Measurements from ENCODE around the gene OOSP4B. TPM values are rescaled to one million over a fixed set of nuclear protein-coding genes. Genes with fewer than 3 reads are reported as not detected.
"Not testable (repeated sequence)": the region's sequence is repeated elsewhere in the genome, so short reads cannot be mapped to it uniquely, and the experiment has no call there.

Gene OOSP4B
- total and polyA plus RNA-seq, 12 donors = not detected

DNA sequence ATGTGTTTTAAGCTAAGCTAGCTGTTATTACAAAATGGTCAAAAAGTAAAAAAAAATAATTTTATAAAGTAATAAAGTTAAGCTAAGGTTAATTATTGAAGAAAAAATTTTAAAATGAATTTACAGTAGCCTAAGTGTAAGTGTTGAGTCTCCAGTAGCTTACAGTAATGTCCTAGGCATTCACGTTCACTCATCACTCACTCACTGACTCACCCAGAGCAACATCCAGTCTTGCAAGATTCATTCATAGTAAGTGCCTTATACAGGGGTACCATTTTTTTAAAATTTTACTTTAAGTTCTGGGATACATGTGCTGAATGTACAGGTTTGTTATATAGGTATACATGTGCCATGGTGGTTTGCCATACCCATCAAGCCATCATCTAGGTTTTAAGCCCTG, 11.6 kb upstream of the OOSP4B start:
- no peak overlapping the region for H3K4me3 ChIP-seq
- no peaks in the 10 kb centered on the region for H3K36me3 ChIP-seq (replicated peaks in 1 of 2)
- H3K4me1 ChIP-seq (replicated peaks in 1 of 2) = no peaks in the 10 kb centered on the region
- WGBS, 4 donors = 66 to 88% (median 70%) methylated on average over 1 of the region's 1 CpG
- no peaks in the 10 kb centered on the region for H3K9me3 ChIP-seq (replicated peaks in 1 of 3)
- H3K27me3 ChIP-seq = no peaks in the 10 kb centered on the region
- TF ChIP-seq POLR2A (IDR thresholded peaks at IDR 0.05) = no peak
- TF ChIP-seq, protein P1, sequence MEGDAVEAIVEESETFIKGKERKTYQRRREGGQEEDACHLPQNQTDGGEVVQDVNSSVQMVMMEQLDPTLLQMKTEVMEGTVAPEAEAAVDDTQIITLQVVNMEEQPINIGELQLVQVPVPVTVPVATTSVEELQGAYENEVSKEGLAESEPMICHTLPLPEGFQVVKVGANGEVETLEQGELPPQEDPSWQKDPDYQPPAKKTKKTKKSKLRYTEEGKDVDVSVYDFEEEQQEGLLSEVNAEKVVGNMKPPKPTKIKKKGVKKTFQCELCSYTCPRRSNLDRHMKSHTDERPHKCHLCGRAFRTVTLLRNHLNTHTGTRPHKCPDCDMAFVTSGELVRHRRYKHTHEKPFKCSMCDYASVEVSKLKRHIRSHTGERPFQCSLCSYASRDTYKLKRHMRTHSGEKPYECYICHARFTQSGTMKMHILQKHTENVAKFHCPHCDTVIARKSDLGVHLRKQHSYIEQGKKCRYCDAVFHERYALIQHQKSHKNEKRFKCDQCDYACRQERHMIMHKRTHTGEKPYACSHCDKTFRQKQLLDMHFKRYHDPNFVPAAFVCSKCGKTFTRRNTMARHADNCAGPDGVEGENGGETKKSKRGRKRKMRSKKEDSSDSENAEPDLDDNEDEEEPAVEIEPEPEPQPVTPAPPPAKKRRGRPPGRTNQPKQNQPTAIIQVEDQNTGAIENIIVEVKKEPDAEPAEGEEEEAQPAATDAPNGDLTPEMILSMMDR (IDR thresholded peaks at IDR 0.05) = no peak
- no peak for DNase-seq
- no peak overlapping the region for H3K27ac ChIP-seq
- intact Hi-C loops (cut with DNase I) = no loop called here

DNA sequence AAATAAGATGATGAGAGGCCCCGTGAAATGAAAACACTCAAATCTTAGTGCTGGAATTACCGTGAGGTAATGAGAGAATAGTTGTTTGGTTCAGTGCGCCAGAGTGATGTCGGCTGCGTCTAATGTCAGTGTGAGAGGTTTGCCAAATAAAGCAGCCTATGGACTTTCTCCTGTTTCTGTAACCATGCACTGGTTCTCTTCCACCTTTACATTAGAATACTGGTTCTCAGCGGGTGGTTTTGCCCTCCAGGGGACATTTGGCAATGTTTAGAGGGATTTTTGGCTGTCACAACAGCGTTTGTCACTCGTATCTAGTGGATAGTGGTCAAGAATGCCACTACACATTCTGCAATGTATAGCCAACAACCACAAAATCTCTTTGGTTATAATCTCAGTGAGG, 1.1 kb downstream of the OOSP4B start:
- Histone ChIP-seq H3K9me3 (replicated peaks in 1 of 3) (no peaks in the 10 kb centered on the region), H3K27me3 (no peaks in the 10 kb centered on the region), H3K4me3 (no peak overlapping the region), H3K36me3 (replicated peaks in 1 of 2) (no peaks in the 10 kb centered on the region), H3K4me1 (replicated peaks in 1 of 2) (no peaks in the 10 kb centered on the region), H3K27ac (no peak overlapping the region)
- no peak for DNase-seq
- intact Hi-C loops (cut with DNase I) = no loop called here
- no peak for TF ChIP-seq POLR2A (IDR thresholded peaks at IDR 0.05)
- TF ChIP-seq, protein P1 (IDR thresholded peaks at IDR 0.05) = no peak
- 52 to 63% (median 54%) methylated on average over 8 of the region's 8 CpGs for WGBS, 4 donors

DNA sequence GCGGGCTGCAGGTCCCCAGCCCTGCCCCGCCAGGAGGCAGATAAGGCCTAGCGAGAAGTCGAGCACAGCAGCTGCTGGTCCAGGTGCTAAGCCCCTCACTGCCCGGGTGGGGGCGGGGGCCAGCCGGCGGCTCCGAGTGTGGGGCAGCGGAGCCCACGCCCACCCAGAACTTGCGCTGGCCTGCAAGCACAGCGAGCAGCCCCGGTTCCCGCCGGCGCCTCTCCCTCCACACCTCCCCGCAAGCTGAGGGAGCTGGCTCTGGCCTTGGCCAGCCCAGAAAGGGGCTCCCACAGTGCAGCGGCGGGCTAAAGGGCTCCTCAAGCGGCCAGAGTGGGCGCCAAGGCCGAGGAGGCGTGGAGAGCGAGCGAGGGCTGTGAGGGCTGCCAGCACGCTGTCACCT, 3.4 kb downstream of the OOSP4B start:
- H3K36me3 ChIP-seq (replicated peaks in 1 of 2); H3K4me1 ChIP-seq (replicated peaks in 1 of 2); H3K9me3 ChIP-seq (replicated peaks in 1 of 3); H3K27me3 ChIP-seq; DNase-seq; H3K4me3 ChIP-seq; H3K27ac ChIP-seq; intact Hi-C loops (cut with DNase I): not testable (repeated sequence)
- WGBS, 4 donors = 88 to 94% (median 93%) methylated on average over 11 to 27 of the region's 27 CpGs; no CpG with 5 or more reads in 1 of the 4 donors

DNA sequence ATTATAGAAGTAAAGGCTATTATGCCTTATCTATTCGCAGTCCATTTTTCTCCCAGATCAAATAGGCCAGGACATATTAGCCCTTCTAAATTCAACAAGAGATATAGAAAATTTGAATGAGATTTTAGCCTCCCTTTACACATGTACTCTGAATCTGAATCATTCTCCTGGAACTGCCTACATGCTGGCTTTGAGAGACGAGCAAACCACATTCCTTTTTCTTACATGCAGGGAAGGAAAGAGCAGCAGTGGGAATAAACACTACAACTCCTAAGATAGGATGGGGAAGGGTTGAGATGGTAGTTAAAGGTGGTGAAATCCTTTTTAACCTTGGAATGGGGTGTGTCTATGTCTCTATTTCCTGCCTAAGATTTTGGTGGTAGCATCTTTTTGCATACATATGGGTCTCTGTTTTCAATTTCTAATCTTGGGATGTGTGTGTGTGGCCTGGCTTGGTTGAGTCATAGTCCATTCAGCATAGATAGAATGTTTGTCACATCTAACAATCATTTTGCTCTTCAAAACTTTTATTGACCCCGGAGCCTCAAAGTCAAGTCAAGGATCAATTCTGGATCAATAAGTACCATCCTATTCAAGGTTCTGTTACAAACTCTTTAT, 12.1 kb downstream of the OOSP4B start:
- Histone ChIP-seq H3K27me3 (no peaks in the 10 kb centered on the region), H3K27ac (no peak overlapping the region), H3K36me3 (replicated peaks in 1 of 2) (no peaks in the 10 kb centered on the region), H3K4me1 (replicated peaks in 1 of 2) (no peaks in the 10 kb centered on the region), H3K4me3 (no peak overlapping the region), H3K9me3 (replicated peaks in 1 of 3) (no peaks in the 10 kb centered on the region)
- 68 to 78% (median 74%) methylated on average over 3 of the region's 3 CpGs for WGBS, 4 donors
- no peak for TF ChIP-seq POLR2A (IDR thresholded peaks at IDR 0.05)
- TF ChIP-seq, protein P1 (IDR thresholded peaks at IDR 0.05) = no peak
- no peak for DNase-seq
- intact Hi-C loops (cut with DNase I) = no loop called here

DNA sequence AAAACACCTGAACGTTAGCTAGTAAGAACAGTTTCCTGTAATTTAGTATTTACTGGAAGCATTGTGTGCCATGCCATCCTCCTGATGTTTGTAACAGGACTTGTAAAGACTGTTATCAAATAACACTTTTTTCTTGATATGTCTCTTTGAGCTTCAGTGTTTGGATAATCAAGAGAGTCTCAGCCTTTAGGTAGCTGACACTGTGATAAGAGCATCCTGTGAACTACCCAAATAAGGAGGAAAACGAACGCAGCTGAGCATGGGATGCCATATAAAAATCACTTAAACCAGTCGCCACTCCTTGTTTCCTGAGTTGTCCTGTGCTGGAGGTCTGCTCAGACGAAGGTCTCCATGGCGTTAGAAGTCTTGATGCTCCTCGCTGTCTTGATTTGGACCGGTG, 23.1 kb downstream of the OOSP4B start, which contains the start of gene OOSP2:
TSS of gene OOSP2 (plus strand) at position 301 of the 400 bp plus-strand sequence. CDS start at position 352, 51 bp downstream.
- WGBS, 4 donors = 74 to 83% (median 77%) methylated on average over 8 of the region's 8 CpGs
- Histone ChIP-seq H3K9me3 (replicated peaks in 1 of 3) (no peaks in the 10 kb centered on the region), H3K36me3 (replicated peaks in 1 of 2) (no peaks in the 10 kb centered on the region), H3K4me1 (replicated peaks in 1 of 2) (no peaks in the 10 kb centered on the region), H3K4me3 (no peak within 1 kb of the TSS), H3K27me3 (no peaks in the 10 kb centered on the region), H3K27ac (no peak within 1 kb of the TSS)
- no peak for DNase-seq
- intact Hi-C loops (cut with DNase I) = no loop called here
- TF ChIP-seq, protein P1 (IDR thresholded peaks at IDR 0.05) = no peak
- TF ChIP-seq POLR2A (IDR thresholded peaks at IDR 0.05) = no peak

DNA sequence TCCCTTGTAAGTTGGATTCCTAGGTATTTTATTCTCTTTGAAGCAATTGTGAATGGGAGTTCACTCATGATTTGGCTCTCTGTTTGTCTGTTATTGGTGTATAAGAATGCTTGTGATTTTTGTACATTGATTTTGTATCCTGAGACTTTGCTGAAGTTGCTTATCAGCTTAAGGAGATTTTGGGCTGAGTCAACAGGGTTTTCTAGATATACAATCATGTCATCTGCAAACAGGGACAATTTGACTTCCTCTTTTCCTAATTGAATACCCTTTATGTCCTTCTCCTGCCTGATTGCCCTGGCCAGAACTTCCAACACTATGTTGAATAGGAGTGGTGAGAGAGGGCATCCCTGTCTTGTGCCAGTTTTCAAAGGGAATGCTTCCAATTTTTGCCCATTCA, 33.4 kb downstream of the OOSP4B start:
- H3K4me1 ChIP-seq (replicated peaks in 1 of 2); H3K9me3 ChIP-seq (replicated peaks in 1 of 3); H3K36me3 ChIP-seq (replicated peaks in 1 of 2); DNase-seq; H3K27ac ChIP-seq; intact Hi-C loops (cut with DNase I); H3K27me3 ChIP-seq; H3K4me3 ChIP-seq: not testable (repeated sequence)

DNA sequence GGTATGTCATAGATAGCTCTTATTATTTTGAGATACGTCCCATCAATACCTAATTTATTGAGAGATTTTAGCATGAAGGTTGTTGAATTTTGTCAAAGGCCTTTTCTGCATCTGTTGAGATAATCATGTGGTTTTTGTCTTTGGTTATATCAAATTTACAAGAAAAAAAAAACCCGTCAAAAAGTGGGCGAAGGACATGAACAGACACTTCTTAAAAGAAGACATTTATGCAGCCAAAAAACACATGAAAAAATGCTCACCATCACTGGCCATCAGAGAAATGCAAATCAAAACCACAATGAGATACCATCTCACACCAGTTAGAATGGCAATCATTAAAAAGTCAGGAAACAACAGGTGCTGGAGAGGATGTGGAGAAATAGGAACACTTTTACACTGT, 33.9 kb downstream of the OOSP4B start:
- H3K27ac ChIP-seq; H3K9me3 ChIP-seq (replicated peaks in 1 of 3); H3K27me3 ChIP-seq; DNase-seq; H3K4me1 ChIP-seq (replicated peaks in 1 of 2); H3K36me3 ChIP-seq (replicated peaks in 1 of 2); H3K4me3 ChIP-seq; intact Hi-C loops (cut with DNase I): not testable (repeated sequence)
- WGBS, 4 donors = 43 to 68% (median 52%) methylated on average over 3 of the region's 3 CpGs

All from adrenal gland (tissue), 12 donors.